Measurements from ENCODE around the gene ADAM11.

The ADAM11 gene

DNA sequence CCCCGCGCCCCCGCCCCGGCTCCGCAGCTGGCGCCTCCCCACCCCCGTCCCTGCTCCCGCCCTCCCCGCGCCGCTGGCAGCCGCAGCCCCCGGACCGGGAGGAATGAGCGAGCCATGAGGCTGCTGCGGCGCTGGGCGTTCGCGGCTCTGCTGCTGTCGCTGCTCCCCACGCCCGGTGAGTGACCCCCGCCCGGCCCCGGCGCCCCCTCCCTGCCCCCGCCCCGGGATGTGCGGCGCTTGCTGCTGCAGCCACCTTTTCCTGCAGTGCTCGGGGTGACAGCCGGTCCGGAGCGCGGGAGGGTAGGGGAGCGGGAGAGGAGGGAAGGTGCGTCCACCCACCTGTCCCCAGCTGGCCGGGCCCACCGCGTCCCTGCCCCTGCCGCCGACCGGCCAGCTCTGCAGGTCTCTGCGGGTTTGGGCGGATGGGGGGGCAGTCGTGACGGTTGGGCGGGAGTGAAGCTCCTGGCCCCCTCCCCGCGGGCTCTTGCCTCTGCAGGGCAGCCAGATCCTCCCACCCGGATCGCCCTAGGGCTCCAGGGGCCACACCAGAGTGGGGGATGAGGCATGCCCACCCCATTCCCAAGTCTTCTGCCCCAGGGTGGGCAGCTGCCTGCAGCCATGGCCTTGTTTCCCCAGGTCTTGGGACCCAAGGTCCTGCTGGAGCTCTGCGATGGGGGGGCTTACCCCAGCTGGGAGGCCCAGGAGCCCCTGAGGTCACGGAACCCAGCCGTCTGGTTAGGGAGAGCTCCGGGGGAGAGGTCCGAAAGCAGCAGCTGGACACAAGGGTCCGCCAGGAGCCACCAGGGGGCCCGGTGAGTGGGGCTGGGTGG is 513 bp downstream of the ADAM11 start:
- DNase-seq: no peak

DNA sequence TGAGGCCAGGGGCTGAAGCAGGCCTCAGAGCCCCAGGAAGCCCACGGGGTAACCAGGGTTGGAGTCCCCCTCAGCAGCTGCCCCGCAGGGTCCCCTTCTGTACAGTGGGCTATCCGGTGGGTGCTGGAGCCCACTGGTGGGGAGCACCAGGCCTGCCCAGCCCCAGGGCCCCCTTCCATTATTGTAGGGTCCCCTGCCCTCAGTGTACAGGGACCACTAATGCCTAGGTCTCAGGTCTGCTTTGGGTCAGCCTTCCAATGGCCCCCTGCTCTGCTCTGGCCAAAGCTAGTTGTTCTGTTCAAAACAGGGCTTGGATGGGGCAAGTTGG is 1.1 kb downstream of the ADAM11 start:
- DNase-seq: no peak

DNA sequence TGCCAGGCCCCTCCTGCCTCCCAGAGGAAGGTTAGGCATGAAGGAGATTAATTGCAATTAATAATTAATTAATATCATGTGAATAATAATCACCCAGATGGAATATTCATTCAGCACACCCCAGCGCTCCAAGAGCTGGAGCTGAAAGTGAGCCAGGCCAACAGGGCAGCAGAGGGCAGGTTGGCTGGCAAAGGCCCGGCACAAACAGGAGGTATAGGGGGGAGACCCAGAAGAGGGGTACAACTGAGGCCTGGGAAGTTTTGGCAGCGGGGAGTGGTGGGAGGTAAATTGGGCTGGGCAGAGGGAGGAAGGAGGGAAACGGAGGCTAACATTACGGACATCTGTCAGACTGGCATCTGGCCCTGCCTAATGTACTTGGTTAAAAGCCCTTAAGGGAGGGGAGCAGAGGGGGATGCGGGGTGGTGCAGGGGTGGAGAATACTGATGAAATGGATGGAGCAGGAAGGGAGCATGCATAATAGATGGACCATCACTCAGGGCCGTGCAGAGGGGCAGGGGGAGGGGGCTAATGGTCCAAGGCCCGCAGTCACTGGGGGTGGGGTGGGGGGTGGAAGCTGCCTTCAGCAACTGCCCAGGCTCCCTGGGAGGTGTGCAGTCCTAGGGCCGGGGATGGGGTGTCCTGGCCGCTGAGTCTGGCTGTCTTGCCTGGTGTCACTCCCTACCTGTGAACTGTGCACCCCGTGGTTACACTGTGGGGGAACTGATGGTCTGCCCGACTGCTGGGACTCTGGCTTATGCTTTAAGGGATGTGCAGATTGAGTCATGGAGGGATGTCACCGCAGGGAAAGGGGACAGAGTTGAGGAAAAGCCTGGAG is 1.9 kb downstream of the ADAM11 start:
- DNase-seq: no peak

DNA sequence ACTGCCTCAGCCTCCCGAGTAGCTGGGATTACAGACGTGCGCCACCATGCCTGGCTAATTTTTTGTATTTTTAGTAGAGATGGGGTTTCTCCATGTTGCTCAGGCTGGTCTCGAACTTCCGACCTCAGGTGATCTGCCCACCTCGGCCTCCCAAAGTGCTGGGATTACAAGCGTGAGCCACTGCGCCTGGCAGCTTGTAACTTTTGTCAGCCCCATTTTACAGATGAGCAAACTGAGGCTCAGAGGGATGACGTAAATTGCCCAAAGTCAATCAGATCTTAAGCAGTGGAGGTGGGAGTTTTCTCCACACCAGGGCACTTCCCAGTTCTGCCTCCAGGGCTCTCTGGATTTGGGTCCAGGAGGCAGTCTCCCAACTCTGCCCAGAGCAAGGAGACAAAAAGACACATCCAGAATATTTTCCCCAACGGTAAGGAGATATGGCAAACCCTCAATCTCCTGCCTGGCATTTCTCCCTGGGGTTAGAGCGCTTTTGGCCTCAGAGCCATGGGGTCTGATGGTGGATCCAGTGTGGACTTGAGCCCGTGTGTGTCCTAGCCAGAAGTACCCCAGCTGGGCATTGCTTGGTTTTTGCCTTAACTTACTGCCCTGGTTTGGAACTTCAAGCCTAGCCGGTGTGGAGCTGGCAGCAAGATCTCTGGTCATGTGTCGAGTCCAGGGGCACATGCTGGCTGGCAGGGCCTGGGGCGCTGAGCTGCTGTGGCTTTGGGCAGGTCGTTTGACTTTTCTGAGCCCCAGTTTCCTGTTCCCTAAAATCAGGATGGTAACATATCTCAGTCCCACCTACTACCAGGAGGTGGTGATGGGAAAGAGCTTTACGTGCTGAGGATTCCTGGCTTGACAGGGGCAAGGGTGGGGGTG is 3.4 kb downstream of the ADAM11 start:
- DNase-seq: no peak

DNA sequence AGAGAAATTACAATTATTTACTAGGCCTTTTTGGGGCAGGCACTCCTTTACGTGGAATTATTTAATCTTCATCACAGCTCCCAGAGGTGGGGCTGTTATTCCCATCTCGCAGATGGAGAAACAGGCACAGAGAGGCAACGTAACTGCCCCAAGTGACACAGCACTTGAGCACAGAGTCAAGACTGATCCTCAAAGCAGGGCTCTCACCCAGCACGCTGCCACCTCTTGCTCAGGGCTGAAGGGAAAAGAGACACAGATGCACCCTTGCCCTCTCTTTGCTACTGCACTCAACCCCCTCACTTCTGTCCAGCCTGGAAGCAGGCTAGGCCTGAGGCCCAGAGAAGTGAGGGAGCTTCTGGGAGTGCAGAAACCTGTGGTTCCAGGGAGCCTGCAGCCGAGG is 4.4 kb downstream of the ADAM11 start:
- no peak for DNase-seq

DNA sequence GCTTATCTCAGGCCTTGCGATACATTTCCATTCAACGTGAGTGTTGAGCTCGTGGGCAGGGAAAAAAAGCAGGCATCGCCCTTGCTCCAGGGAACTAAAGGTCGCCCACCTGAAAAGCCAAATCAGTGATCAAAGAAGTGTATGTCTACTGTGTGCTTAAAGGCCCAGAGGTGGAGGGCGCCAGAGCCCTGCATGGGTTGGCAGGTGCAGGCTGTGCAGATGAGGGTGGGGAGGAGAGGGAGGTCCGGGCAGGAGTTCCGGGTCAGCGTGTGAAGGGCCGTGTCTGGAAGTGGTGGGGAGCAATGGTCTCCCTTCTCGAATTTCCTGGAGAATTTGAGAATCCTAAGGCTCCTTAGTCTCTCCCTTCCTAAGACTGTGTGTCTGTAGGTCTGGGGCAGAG is 7.2 kb downstream of the ADAM11 start:
- no peak for DNase-seq

DNA sequence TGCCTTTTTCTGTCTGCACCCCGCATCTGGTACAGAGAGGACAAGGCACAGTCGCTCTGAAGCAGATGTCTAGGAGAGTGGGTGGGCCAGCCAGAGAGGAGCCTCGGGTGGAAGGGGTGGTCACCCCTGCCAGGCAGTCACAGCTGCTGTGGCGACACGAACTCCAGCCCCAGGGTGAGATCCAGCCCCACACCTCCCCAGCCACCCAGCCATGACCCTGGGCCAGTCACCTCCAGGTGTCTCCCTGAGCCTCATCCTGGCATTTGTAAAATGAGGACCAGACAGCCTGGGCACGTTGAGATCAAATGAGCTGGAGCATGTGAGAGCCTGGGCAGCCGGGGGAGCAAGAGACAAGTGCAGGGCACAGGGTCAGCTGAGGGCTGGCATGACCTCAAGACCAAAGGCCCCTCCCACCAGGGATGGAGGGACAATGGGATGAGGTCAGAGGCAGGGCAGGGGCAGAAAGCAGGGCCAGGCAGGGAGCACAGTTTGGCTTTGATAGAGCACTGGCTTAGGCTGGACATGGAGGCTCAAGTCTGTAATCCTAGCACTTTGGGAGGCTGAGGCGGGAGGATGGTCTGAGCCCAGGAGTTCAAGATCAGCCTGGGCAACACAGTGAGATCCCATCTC is 7.7 kb downstream of the ADAM11 start:
- DNase-seq: no peak

DNA sequence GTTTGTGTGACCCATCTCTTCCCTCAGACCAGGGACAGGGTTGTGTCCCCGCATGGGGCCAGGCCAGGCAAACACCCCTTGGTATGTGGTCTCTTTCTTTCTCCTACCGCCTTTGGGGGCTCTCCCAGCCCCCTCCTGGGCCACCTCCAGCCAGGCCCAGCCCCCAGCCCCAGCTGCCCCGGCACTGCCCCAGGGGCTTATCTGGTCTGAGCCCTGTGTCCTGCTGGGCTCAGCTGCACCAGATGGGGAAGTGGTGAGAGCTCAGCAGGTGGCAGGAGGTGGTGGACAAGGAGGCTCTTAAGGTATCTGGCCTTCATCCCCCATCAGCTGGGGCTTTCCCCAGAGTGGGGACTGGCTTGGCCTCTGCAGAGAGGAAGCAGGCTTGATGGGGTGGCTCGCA is 8.7 kb downstream of the ADAM11 start:
- no peak for DNase-seq

DNA sequence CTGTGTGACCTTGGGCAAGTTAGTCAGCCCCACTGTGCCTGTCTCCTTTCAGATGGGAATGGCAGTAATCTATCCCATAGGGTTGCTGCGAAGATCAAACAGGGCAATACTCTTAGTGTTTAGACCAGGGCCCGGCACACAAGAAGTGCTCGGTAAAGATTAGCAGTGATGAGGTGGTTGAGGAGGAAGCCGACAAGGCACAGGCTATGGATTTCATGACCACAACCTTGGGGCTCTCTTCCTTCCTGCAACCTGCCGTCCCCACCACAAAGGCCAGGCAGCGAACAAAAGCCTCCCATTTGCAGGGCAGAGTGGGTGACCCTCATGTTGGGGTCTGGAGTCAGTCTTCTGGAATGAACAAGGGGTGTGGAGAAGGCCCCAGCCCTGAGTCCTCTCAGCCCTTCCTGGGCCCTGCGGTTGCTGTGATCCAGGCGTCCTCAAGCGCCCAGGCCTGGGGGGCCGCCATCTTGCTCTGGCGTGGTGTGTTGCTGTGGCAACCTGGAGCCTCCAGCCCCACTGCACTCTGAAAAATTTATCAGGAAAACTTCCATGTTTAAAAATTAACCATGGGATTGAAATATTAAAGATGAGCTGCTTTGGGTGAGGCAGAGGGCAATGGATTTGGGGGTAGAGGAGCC is 9.8 kb downstream of the ADAM11 start:
- peak; percentile 44 for DNase-seq

DNA sequence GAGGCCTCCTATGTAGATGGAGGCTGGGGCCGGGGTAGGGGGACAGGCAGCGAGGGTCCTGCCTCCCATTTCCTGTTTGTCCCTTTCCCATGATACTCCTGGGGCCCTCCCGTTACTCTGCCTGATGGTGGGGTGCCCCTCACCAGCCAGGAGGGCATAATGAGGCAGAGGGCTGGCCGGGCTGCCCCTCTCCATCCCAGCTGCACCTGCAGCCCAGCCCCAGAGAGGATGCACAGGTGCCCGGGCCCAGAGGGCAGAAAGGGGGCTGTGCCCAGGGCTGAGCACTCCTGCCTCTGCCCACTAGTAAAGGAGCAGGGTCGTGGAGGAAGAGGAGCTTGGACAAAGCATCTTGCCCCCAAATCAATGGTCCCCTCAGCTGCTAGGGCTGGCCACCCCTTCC is 10.4 kb downstream of the ADAM11 start:
- no peak for DNase-seq

DNA sequence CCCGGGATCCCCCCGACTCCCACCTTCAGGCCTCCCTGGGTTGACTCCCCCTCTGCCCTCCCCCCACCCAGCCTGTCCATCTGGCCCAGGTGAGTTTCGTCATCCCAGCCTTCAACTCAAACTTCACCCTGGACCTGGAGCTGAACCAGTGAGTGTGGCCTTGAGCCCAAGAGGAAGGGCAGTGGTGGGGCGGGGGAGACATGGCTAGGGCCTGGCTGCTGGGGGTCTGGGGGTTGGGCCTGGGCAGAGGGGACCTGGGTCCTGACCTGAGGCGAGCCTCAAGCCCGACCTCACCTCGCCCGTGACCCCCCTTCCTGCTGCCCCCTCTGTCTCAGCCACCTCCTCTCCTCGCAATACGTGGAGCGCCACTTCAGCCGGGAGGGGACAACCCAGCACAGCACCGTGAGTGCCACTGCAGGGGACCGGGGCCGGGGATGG is 10.9 kb downstream of the ADAM11 start:
- DNase-seq: no peak

DNA sequence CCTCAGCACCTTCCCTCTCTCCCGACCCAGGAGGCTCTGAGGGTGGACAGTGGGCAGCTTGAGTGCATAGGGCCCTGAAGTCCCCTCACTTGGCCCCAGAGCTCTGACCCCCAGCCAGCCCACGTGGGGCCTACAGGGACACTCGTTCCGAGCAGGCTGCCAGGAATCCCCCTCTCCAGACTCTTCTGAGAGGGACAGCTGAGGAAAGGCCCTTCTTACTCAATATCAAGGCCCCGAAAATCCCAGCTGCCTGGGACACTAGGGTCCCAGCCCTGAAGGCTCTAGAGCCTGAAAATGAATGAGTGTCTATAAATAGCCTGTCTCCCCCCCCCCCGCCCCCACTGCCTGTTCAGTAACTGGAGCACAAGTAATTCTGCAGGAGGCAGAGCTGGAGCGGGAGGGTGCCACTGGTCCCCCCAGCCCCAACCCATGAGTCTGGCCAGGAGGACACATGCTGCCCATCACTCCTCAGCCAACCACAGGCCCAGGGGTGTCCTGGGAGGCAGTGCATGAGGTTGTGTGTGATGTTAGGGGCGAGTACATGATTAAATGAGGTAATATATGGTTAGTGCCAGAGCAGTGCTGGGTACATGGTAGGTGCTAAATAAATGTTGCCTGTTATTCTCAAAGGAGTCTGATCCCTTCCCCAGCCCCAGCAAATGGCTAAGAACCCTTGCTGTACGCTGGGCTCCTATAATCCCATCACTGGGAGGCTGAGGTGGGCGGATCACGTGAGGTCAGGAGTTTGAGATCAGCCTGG is 11.6 kb downstream of the ADAM11 start:
- no peak for DNase-seq

DNA sequence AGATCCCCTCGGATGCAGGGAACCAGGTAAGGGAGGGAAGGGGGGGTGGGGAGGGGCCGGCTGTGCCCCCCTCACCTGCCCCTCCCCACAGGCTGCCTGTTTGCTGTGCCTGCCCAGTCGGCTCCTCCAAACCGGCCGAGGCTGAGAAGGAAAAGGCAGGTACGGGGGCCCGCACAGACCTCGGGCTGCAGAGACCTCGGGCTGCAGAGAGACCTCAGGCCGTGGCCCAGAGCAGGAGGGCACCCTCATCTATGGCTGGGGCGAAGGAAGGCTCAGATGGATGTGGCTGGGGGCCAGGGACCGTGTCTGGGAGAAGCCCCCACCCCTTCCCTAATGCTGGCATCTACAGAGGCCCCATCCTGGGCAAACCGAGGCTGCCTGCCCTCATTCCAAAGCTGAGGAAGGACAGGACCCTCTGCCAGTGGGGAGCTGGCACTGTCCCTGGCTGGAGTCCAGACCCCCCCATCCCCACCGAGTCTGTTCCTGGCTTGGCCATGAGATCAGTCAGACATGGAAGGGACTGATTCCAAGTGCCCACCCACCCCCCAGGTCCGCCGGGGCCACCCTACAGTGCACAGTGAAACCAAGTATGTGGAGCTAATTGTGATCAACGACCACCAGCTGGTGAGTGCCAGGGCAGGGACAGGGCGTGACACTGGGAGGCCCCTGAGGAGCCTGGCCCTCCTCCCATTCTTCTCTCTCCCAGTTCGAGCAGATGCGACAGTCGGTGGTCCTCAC is 13.7 kb downstream of the ADAM11 start:
- DNase-seq: no peak

DNA sequence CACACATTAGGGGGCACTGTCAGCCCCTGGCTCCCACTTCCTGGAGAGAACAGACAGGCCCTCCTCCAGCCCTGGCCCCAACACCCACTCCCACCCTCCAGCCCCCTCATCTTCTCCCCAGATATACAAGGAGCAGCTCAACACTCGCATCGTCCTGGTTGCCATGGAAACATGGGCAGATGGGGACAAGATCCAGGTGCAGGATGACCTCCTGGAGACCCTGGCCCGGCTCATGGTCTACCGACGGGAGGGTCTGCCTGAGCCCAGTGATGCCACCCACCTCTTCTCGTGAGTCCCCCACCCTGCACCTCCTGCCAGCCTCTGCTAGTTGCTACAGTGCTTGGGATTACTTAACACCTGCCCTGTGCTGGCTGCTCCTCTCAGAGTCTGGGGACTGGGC is 14.4 kb downstream of the ADAM11 start:
- DNase-seq: no peak

DNA sequence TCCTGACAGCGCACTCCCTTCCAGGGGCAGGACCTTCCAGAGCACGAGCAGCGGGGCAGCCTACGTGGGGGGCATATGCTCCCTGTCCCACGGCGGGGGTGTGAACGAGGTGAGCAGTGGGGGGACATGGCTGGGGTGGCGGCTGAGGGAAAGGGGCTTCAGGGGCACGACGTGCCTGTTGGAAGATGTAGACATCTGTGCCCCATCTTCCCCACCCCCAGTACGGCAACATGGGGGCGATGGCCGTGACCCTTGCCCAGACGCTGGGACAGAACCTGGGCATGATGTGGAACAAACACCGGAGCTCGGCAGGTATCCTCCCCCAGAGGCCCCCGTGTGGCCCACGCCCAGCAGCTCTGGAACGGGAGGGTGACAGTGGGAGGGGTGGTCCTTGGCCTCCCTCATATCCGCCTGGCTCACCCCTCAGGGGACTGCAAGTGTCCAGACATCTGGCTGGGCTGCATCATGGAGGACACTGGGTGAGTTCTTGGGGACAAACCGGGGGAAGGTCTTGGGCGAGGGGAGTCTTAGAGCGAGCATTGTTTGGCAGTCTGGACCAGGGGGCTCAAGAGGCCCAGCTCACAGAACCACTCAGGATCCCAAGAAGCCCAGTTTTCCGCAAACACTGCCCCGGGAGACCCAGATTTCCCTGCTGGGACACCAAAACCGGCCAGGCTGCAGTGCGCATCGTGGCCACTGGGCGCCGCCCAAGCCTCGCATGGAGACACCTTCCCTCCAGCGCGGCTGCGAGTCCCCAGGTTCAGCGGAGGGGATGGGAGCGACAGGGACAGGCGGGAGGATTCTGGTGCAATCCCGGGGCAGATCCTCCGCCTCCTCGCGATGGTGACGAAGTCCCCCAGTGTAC is 15.7 kb downstream of the ADAM11 start:
- DNase-seq: peak; percentile 45

DNA sequence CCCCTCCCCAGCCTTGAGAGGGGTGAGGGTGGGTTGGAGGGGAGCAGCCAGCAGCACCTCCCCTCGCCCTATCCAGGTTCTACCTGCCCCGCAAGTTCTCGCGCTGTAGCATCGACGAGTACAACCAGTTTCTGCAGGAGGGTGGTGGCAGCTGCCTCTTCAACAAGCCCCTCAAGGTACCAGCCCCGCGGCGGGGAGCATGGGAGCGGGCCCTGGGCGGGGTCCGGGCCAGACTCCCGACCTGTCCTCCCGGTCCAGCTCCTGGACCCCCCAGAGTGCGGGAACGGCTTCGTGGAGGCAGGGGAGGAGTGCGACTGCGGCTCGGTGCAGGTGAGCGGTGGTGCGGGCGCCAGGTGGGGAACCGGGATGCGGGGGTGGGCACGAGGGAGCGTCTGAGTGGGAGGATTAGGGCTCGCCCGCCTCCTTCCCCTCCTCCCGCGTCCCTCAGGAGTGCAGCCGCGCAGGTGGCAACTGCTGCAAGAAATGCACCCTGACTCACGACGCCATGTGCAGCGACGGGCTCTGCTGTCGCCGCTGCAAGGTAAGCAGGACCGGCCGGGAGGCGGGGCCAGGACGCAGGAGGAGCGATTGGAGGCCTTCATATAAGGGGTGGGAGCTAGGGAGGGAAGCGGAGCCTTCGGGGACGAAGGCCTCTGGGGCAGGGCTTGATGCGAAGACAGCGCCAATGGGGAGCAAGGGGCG is 16.5 kb downstream of the ADAM11 start:
- DNase-seq: peak; percentile 78

DNA sequence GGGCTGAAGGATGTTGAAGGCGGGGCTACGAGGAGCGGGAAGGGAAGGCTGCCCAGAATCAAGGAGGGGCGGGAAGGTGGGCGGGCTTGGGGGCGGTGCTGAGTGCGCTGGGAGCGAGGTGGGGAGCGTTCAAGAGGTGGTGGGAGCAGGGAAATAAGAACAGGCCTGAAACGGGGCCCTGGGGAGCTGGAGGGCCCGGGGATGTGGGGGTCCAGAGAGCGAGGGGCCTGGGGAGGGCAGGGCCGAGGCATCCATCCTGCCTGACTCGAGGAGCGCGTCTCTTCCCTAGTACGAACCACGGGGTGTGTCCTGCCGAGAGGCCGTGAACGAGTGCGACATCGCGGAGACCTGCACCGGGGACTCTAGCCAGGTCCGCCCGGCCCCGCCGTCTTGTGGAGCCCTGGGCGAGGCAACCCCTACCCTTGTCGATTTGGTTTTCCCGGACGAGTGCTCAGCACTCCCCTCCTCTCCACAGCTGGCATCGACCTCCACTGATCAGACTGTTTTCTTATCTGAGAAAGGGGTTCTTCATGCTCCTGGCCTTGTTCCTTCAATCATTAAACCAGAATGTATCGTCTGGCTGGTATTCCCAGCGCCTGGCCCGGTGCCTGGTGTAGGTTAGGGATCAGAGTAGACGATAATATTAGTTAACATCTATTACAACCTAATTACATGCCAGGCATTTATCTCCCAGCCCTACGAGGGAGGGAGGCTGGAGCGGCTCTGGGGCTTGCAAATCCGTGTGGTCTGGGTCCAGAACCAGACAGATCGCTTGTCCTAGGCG is 17.2 kb downstream of the ADAM11 start:
- DNase-seq: no peak

Data from KG1 (cell line).